GM23338 (cell line): ENCODE results near the gene PAPPA2. TPM values are rescaled to one million over a fixed set of nuclear protein-coding genes. Genes with fewer than 3 reads are reported as not detected.

Experiments used
- ATAC-seq: fragments of 200-7000 bp; cut with Tn5 transposase; 3 replicates; pipeline ENCODE4 v1.9.1; 2020
- DNase-seq: peaks from one replicate; pipeline ENCODE4 v3.0.0-alpha.2; 2015; ENCODE audit warnings: low spot score
- H2AFZ ChIP-seq: fragments of 200-600 bp; sonication (generic); 2 replicates; pipeline ENCODE4 v1.8.0; 2016; ENCODE audit warnings: antibody characterized with exemption, mild to moderate bottlenecking, moderate library complexity
- H3F3A ChIP-seq: fragments of 200-600 bp; sonication (generic); replicated peaks from 2 replicates; pipeline ENCODE4 v1.8.0; 2017; ENCODE audit warnings: antibody characterized with exemption, mixed run types, low read depth
- H3K27ac ChIP-seq: fragments of 200-600 bp; sonication (generic); 2 replicates; pipeline ENCODE4 v1.6.1; 2016; ENCODE audit warnings: low read depth
- H3K27me3 ChIP-seq: fragments of 200-600 bp; sonication (generic); 2 replicates; pipeline ENCODE4 v1.8.0; 2016; ENCODE audit warnings: mild to moderate bottlenecking, mixed run types, moderate library complexity; ENCODE audit not compliant: insufficient read depth
- H3K36me3 ChIP-seq: fragments of 200-600 bp; sonication (generic); 2 replicates; pipeline ENCODE4 v1.8.0; 2016; ENCODE audit warnings: mild to moderate bottlenecking; ENCODE audit not compliant: insufficient read depth
- H3K4me1 ChIP-seq: fragments of 200-600 bp; sonication (generic); 2 replicates; pipeline ENCODE4 v1.8.0; 2016; ENCODE audit warnings: mild to moderate bottlenecking, moderate library complexity; ENCODE audit not compliant: insufficient read depth
- H3K4me2 ChIP-seq: fragments of 200-600 bp; sonication (generic); 2 replicates; pipeline ENCODE4 v1.7.1; 2017; ENCODE audit warnings: mixed run types
- H3K4me3 ChIP-seq: fragments of 200-600 bp; sonication (generic); 2 replicates; pipeline ENCODE4 v1.6.1; 2016; ENCODE audit warnings: mixed run types
- H3K79me2 ChIP-seq: fragments of 200-600 bp; sonication (generic); replicated peaks from 2 replicates; pipeline ENCODE4 v1.8.0; 2017; ENCODE audit warnings: mild to moderate bottlenecking; ENCODE audit not compliant: insufficient read depth
- H3K9me2 ChIP-seq: fragments of 200-600 bp; sonication (generic); 2 replicates; pipeline ENCODE4 v1.8.0; 2017; ENCODE audit not compliant: insufficient read depth
- H4K20me1 ChIP-seq: fragments of 200-600 bp; sonication (generic); replicated peaks from 2 replicates; pipeline ENCODE4 v1.8.0; 2017; ENCODE audit warnings: mild to moderate bottlenecking; ENCODE audit not compliant: insufficient read depth
- H3K27ac Mint-ChIP-seq: 2 replicates; pipeline ENCODE4 v1.8.0; 2020; ENCODE audit warnings: inconsistent platforms, mild to moderate bottlenecking, moderate library complexity, mixed read lengths
- H3K27me3 Mint-ChIP-seq: 3 replicates; pipeline ENCODE4 v1.8.0; 2022; ENCODE audit warnings: low read depth, mild to moderate bottlenecking, moderate library complexity, mixed read lengths, inconsistent platforms; ENCODE audit not compliant: insufficient read depth, poor library complexity
- H3K36me3 Mint-ChIP-seq: 3 replicates; pipeline ENCODE4 v1.8.0; 2021; ENCODE audit warnings: low read depth, mild to moderate bottlenecking, inconsistent platforms, moderate library complexity, mixed read lengths
- H3K4me1 Mint-ChIP-seq: 3 replicates; pipeline ENCODE4 v1.8.0; 2020; ENCODE audit warnings: mild to moderate bottlenecking, inconsistent platforms, mixed read lengths
- H3K4me3 Mint-ChIP-seq: 3 replicates; pipeline ENCODE4 v1.8.0; 2021; ENCODE audit warnings: moderate library complexity, mild to moderate bottlenecking, inconsistent platforms, mixed read lengths
- H3K9me3 Mint-ChIP-seq: 3 replicates; pipeline ENCODE4 v1.8.0; 2020; ENCODE audit warnings: moderate library complexity, mild to moderate bottlenecking, inconsistent platforms, mixed read lengths
- POLR2AphosphoS5 ChIP-seq: IDR thresholded peaks from 2 replicates; pipeline ENCODE4 v1.6.1; 2016; ENCODE audit warnings: antibody characterized with exemption, low read depth
- ZNF114 ChIP-seq: fragments of 250-450 bp; sonication (Bioruptor Pico); IDR thresholded peaks from 2 replicates; pipeline ENCODE4 v1.5.0; 2020; ENCODE audit warnings: mild to moderate bottlenecking, moderate library complexity
- ZNF331 ChIP-seq: fragments of 250-450 bp; sonication (Bioruptor Pico); IDR thresholded peaks from 2 replicates; pipeline ENCODE4 v1.5.0; 2020; ENCODE audit warnings: low read depth, mild to moderate bottlenecking, moderate library complexity
- polyA plus RNA-seq: library from polyadenylated mRNA; unstranded; fragments of >200 nt; fragmentation: Nextera tagmentation; extraction: Ambion mirVana; gene quantifications from 2 replicates; pipeline ENCODE4 v1.2.1, GENCODE V29; 2016
- total RNA-seq: library from RNA; depleted of rRNA; stranded (reverse); fragments of >200 nt; shearing (Covaris generic); gene quantifications from 2 replicates; pipeline ENCODE4 v1.2.3, GENCODE V29; 2014
- TF ChIP-seq, protein P1 (sequence below): IDR thresholded peaks from one replicate; pipeline ENCODE4 v1.6.1; 2018; ENCODE audit warnings: antibody characterized with exemption; ENCODE audit not compliant: unreplicated experiment
- TF ChIP-seq, protein P2 (sequence below): fragments of 250-450 bp; sonication (Bioruptor Pico); IDR thresholded peaks from 2 replicates; pipeline ENCODE4 v1.5.0; 2020; ENCODE audit warnings: mild to moderate bottlenecking, moderate library complexity
- TF ChIP-seq, protein P3 (sequence below), 2 experiments: fragments of 200-600 bp in 1 of 2; sonication (generic) in 1 of 2; conservative IDR thresholded peaks; 2 replicates each; pipeline versions ENCODE4 v1.5.1 to v1.6.1; 2016 to 2017; ENCODE audit warnings: antibody characterized with exemption in 2 of 2, low read depth in 2 of 2, mild to moderate bottlenecking in 2 of 2, moderate library complexity in 1 of 2

The PAPPA2 gene
- total and polyA plus RNA-seq, 2 experiments from 2014 or later, result 1.4 to 1.7 TPM

DNA sequence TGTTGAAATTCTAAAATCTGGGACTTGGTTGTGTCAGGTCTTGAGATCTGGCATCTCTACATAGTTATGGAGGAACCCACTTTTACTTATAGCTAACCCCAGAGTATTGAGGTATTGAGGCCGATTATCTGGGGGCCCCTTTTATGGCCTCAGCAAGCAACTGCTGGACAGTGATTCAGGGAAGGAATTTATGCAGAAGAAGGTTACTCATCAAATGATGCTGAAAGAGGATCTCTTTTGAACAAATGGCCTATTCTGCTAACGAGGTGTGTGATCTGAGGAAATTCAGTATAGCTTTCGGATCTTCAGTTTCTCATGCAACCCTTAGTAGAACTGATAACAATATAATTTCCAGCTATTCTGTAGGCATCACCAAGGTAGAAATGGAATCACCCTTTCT lies 239.9 kb downstream of the PAPPA2 start:
- no peaks in the 10 kb centered on the region for H3K9me3 Mint-ChIP-seq
- Histone ChIP-seq H3K9me2 (no peaks in the 10 kb centered on the region), H3K4me3 (no peak overlapping the region), H2AFZ (no peak overlapping the region), H3K79me2 (no peaks in the 10 kb centered on the region), H3F3A (no peaks in the 10 kb centered on the region), H4K20me1 (no peaks in the 10 kb centered on the region), H3K4me1 (no peaks in the 10 kb centered on the region), H3K4me2 (no peak overlapping the region), H3K27me3 (no peaks in the 10 kb centered on the region), H3K36me3 (no peaks in the 10 kb centered on the region), H3K27ac (no peak overlapping the region)
- no peaks in the 10 kb centered on the region for H3K27me3 Mint-ChIP-seq
- ATAC-seq, result no peak
- TF ChIP-seq POLR2AphosphoS5, result no peak
- TF ChIP-seq, protein P1, sequence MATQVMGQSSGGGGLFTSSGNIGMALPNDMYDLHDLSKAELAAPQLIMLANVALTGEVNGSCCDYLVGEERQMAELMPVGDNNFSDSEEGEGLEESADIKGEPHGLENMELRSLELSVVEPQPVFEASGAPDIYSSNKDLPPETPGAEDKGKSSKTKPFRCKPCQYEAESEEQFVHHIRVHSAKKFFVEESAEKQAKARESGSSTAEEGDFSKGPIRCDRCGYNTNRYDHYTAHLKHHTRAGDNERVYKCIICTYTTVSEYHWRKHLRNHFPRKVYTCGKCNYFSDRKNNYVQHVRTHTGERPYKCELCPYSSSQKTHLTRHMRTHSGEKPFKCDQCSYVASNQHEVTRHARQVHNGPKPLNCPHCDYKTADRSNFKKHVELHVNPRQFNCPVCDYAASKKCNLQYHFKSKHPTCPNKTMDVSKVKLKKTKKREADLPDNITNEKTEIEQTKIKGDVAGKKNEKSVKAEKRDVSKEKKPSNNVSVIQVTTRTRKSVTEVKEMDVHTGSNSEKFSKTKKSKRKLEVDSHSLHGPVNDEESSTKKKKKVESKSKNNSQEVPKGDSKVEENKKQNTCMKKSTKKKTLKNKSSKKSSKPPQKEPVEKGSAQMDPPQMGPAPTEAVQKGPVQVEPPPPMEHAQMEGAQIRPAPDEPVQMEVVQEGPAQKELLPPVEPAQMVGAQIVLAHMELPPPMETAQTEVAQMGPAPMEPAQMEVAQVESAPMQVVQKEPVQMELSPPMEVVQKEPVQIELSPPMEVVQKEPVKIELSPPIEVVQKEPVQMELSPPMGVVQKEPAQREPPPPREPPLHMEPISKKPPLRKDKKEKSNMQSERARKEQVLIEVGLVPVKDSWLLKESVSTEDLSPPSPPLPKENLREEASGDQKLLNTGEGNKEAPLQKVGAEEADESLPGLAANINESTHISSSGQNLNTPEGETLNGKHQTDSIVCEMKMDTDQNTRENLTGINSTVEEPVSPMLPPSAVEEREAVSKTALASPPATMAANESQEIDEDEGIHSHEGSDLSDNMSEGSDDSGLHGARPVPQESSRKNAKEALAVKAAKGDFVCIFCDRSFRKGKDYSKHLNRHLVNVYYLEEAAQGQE, result no peak
- H3K27ac Mint-ChIP-seq, result no peak overlapping the region
- DNase-seq, result no peak
- H3K4me3 Mint-ChIP-seq, result no peak overlapping the region
- H3K36me3 Mint-ChIP-seq, result no peaks in the 10 kb centered on the region
- no peaks in the 10 kb centered on the region for H3K4me1 Mint-ChIP-seq

DNA sequence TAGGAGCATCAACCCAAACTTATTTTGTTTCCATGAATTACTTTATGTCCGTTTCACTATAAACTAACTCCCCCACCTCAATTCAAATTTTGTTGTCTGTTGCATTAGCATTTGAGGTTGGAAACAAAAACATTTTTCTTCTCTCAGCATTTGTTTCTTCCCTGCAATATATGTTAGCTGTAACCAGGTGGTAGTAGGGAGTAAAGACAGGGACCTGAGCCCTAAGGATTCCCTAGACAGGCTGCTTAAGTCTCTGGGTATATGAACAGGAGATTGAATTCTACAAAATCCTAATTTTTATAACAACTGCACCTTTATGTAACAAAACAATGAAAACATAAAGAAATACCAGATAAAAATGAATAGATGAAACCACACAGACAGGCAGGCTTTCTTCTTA lies 242.6 kb downstream of the PAPPA2 start:
- peak; percentile 25; the same call in 1 of the 3 replicates for ATAC-seq
- H3K27ac Mint-ChIP-seq, result no peak overlapping the region

More for the DNA sequence above, 242.6 kb downstream of the PAPPA2 start:
- Histone ChIP-seq H2AFZ (no peak overlapping the region), H3K27ac (no peak overlapping the region), H3F3A (no peaks in the 10 kb centered on the region), H3K4me3 (no peak overlapping the region), H3K36me3 (no peaks in the 10 kb centered on the region), H3K4me2 (no peak overlapping the region), H3K79me2 (no peaks in the 10 kb centered on the region), H3K4me1 (no peaks in the 10 kb centered on the region), H4K20me1 (no peaks in the 10 kb centered on the region), H3K27me3 (no peaks in the 10 kb centered on the region), H3K9me2 (no peaks in the 10 kb centered on the region)
- no peak overlapping the region for H3K4me3 Mint-ChIP-seq
- TF ChIP-seq, protein P2, sequence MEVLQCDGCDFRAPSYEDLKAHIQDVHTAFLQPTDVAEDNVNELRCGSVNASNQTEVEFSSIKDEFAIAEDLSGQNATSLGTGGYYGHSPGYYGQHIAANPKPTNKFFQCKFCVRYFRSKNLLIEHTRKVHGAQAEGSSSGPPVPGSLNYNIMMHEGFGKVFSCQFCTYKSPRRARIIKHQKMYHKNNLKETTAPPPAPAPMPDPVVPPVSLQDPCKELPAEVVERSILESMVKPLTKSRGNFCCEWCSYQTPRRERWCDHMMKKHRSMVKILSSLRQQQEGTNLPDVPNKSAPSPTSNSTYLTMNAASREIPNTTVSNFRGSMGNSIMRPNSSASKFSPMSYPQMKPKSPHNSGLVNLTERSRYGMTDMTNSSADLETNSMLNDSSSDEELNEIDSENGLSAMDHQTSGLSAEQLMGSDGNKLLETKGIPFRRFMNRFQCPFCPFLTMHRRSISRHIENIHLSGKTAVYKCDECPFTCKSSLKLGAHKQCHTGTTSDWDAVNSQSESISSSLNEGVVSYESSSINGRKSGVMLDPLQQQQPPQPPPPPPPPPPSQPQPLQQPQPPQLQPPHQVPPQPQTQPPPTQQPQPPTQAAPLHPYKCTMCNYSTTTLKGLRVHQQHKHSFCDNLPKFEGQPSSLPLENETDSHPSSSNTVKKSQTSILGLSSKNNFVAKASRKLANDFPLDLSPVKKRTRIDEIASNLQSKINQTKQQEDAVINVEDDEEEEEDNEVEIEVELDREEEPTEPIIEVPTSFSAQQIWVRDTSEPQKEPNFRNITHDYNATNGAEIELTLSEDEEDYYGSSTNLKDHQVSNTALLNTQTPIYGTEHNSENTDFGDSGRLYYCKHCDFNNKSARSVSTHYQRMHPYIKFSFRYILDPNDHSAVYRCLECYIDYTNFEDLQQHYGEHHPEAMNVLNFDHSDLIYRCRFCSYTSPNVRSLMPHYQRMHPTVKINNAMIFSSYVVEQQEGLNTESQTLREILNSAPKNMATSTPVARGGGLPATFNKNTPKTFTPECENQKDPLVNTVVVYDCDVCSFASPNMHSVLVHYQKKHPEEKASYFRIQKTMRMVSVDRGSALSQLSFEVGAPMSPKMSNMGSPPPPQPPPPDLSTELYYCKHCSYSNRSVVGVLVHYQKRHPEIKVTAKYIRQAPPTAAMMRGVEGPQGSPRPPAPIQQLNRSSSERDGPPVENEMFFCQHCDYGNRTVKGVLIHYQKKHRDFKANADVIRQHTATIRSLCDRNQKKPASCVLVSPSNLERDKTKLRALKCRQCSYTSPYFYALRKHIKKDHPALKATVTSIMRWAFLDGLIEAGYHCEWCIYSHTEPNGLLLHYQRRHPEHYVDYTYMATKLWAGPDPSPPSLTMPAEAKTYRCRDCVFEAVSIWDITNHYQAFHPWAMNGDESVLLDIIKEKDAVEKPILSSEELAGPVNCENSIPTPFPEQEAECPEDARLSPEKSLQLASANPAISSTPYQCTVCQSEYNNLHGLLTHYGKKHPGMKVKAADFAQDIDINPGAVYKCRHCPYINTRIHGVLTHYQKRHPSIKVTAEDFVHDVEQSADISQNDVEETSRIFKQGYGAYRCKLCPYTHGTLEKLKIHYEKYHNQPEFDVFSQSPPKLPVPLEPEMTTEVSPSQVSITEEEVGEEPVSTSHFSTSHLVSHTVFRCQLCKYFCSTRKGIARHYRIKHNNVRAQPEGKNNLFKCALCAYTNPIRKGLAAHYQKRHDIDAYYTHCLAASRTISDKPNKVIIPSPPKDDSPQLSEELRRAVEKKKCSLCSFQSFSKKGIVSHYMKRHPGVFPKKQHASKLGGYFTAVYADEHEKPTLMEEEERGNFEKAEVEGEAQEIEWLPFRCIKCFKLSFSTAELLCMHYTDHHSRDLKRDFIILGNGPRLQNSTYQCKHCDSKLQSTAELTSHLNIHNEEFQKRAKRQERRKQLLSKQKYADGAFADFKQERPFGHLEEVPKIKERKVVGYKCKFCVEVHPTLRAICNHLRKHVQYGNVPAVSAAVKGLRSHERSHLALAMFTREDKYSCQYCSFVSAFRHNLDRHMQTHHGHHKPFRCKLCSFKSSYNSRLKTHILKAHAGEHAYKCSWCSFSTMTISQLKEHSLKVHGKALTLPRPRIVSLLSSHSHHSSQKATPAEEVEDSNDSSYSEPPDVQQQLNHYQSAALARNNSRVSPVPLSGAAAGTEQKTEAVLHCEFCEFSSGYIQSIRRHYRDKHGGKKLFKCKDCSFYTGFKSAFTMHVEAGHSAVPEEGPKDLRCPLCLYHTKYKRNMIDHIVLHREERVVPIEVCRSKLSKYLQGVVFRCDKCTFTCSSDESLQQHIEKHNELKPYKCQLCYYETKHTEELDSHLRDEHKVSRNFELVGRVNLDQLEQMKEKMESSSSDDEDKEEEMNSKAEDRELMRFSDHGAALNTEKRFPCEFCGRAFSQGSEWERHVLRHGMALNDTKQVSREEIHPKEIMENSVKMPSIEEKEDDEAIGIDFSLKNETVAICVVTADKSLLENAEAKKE (CRISPR knock-in tag), result no peak
- TF ChIP-seq, protein P3, sequence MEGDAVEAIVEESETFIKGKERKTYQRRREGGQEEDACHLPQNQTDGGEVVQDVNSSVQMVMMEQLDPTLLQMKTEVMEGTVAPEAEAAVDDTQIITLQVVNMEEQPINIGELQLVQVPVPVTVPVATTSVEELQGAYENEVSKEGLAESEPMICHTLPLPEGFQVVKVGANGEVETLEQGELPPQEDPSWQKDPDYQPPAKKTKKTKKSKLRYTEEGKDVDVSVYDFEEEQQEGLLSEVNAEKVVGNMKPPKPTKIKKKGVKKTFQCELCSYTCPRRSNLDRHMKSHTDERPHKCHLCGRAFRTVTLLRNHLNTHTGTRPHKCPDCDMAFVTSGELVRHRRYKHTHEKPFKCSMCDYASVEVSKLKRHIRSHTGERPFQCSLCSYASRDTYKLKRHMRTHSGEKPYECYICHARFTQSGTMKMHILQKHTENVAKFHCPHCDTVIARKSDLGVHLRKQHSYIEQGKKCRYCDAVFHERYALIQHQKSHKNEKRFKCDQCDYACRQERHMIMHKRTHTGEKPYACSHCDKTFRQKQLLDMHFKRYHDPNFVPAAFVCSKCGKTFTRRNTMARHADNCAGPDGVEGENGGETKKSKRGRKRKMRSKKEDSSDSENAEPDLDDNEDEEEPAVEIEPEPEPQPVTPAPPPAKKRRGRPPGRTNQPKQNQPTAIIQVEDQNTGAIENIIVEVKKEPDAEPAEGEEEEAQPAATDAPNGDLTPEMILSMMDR (conservative IDR thresholded peaks at IDR 0.05; ENCODE audit: low read depth in 2 of 2), result peak; percentile 21 to 31; a peak in 3 of 4 replicates
- TF ChIP-seq, protein P1, result no peak
- no peak for TF ChIP-seq ZNF331 (CRISPR knock-in tag)
- TF ChIP-seq ZNF114, result no peak
- H3K36me3 Mint-ChIP-seq, result no peaks in the 10 kb centered on the region
- H3K27me3 Mint-ChIP-seq, result no peaks in the 10 kb centered on the region
- peak; percentile 23 for DNase-seq
- H3K9me3 Mint-ChIP-seq, result no peaks in the 10 kb centered on the region
- H3K4me1 Mint-ChIP-seq, result no peaks in the 10 kb centered on the region
